Measurements from ENCODE around the gene ZDHHC7.

ZDHHC7 gene

GRCh38 chr16:85011846-85012284 lies 530 bp upstream of the ZDHHC7 start:
- H3K27ac Mint-ChIP-seq, result peak overlapping the region; percentile 99
- TF ChIP-seq CTCF (IDR thresholded peaks at IDR 0.05; ENCODE audit: unreplicated experiment in 3 of 3), result no peak
- peaks cover 36% of the 10 kb centered on the region for H3K4me1 Mint-ChIP-seq
- H3K27me3 Mint-ChIP-seq (ENCODE audit: low read depth), result no peaks in the 10 kb centered on the region
- peaks cover under 1% of the 10 kb centered on the region for H3K36me3 Mint-ChIP-seq (ENCODE audit: low read depth)
- H3K4me3 Mint-ChIP-seq, result peak overlapping the region; percentile 94 to 98 (median 96)
- no peaks in the 10 kb centered on the region for H3K9me3 Mint-ChIP-seq

- no peaks in the 10 kb centered on the region for H3K9me3 Mint-ChIP-seq
- H3K36me3 Mint-ChIP-seq (ENCODE audit: low read depth), result peaks cover 4% of the 10 kb centered on the region
Observed at GRCh38 chr16:85010446-85010930, 847 bp downstream of the ZDHHC7 start.

GRCh38 chr16:85008271-85008670 lies 3.1 kb downstream of the ZDHHC7 start:
- peaks cover 54% of the 10 kb centered on the region for H3K4me1 Mint-ChIP-seq
- peak overlapping the region in 1 of 3 experiments; percentile 45 for H3K4me3 Mint-ChIP-seq
- H3K27ac Mint-ChIP-seq, result no peak overlapping the region
- no peak for TF ChIP-seq CTCF (IDR thresholded peaks at IDR 0.05; ENCODE audit: unreplicated experiment in 3 of 3)
- H3K36me3 Mint-ChIP-seq (ENCODE audit: low read depth), result peaks cover 4% of the 10 kb centered on the region
- H3K27me3 Mint-ChIP-seq (ENCODE audit: low read depth), result no peaks in the 10 kb centered on the region
- no peaks in the 10 kb centered on the region for H3K9me3 Mint-ChIP-seq

More at GRCh38 chr16:85010446-85010930, 847 bp downstream of the ZDHHC7 start:
- H3K27me3 Mint-ChIP-seq (ENCODE audit: low read depth), result no peaks in the 10 kb centered on the region
- H3K4me3 Mint-ChIP-seq, result peak overlapping the region; percentile 95 to 98 (median 97)
- peak overlapping the region; percentile 96 to 99 (median 99) for H3K27ac Mint-ChIP-seq
- TF ChIP-seq CTCF (IDR thresholded peaks at IDR 0.05; ENCODE audit: unreplicated experiment in 3 of 3), result no peak
- H3K4me1 Mint-ChIP-seq, result peaks cover 41% of the 10 kb centered on the region

- TF ChIP-seq CTCF (IDR thresholded peaks at IDR 0.05; ENCODE audit: unreplicated experiment in 3 of 3), result no peak
- Mint-ChIP-seq H3K4me1 (peaks cover 59% of the 10 kb centered on the region), H3K27ac (peak overlapping the region in 2 of 3 experiments; percentile 0 to 2), H3K9me3 (no peaks in the 10 kb centered on the region), H3K27me3 (ENCODE audit: low read depth) (no peaks in the 10 kb centered on the region), H3K4me3 (peak overlapping the region; percentile 9 to 69 (median 42)), H3K36me3 (ENCODE audit: low read depth) (peaks cover 4% of the 10 kb centered on the region)
Observed at GRCh38 chr16:85007496-85008214, 3.7 kb downstream of the ZDHHC7 start.

DNA sequence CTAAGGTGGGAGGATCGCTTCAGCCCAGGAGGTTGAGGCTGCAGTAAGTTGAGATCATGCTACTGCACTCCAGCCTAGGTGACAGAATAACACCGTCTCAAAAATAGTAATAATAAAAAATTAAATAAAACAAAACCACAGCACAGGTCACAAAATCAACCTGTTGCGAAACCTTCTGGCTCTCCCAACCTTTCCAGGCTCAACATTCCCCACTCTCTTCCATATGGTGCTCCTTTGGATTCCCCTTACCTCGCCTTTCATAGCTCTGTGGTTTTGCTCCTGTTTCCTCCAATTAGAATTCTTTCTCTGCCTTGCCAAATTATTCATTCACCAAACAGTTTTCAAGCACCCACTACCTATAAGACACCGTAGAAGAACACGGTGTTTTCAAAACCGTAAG lies 4.7 kb downstream of the ZDHHC7 start:
- Mint-ChIP-seq H3K4me1 (peaks cover 65% of the 10 kb centered on the region), H3K4me3 (no peak overlapping the region)

More for the DNA sequence above, 4.7 kb downstream of the ZDHHC7 start:
- TF ChIP-seq CTCF (IDR thresholded peaks at IDR 0.05; ENCODE audit: unreplicated experiment in 3 of 3), result no peak
- H3K9me3 Mint-ChIP-seq, result no peaks in the 10 kb centered on the region
- H3K27ac Mint-ChIP-seq, result no peak overlapping the region
- H3K36me3 Mint-ChIP-seq (ENCODE audit: low read depth), result peaks cover 4% of the 10 kb centered on the region
- H3K27me3 Mint-ChIP-seq (ENCODE audit: low read depth), result no peaks in the 10 kb centered on the region
